GM12891 (cell line): Measurements from ENCODE around the gene SAMHD1.
"Not testable (repeated sequence)": the region's sequence is repeated elsewhere in the genome, so short reads cannot be mapped to it uniquely, and the experiment has no call there.

ENCODE experiments used
- DNase-seq: peaks from one replicate; pipeline ENCODE4 v3.0.0; 2011; ENCODE audit warnings: low spot score; ENCODE audit not compliant: insufficient read length
- FAIRE-seq: peaks from 2 replicates; lab custom pipeline; 2011; peaks lifted over from hg19 to GRCh38; lab: Jason Lieb, UNC
- PAX5 ChIP-seq: IDR thresholded peaks from 2 replicates; pipeline ENCODE4 v1.6.1; 2011; ENCODE audit warnings: low read length, moderate library complexity, mild to moderate bottlenecking; ENCODE audit not compliant: insufficient read depth, severe bottlenecking
- POLR2A ChIP-seq: IDR thresholded peaks from 2 replicates; pipeline ENCODE4 v1.6.1; 2011; ENCODE audit warnings: low read depth, low read length, control low read depth
- POLR2AphosphoS5 ChIP-seq: IDR thresholded peaks from 2 replicates; pipeline ENCODE4 v1.6.1; 2011; ENCODE audit warnings: low read depth, low read length, control low read depth
- POU2F2 ChIP-seq: IDR thresholded peaks from 2 replicates; pipeline ENCODE4 v1.6.1; 2011; ENCODE audit warnings: low read depth, mild to moderate bottlenecking, control low read depth, low read length, moderate library complexity
- SPI1 ChIP-seq: IDR thresholded peaks from 2 replicates; pipeline ENCODE4 v1.6.1; 2011; ENCODE audit warnings: low read depth, low read length, control low read depth
- TAF1 ChIP-seq: IDR thresholded peaks from 2 replicates; pipeline ENCODE4 v1.6.1; 2011; ENCODE audit warnings: low read depth, low read length, control low read depth

The SAMHD1 gene

DNA sequence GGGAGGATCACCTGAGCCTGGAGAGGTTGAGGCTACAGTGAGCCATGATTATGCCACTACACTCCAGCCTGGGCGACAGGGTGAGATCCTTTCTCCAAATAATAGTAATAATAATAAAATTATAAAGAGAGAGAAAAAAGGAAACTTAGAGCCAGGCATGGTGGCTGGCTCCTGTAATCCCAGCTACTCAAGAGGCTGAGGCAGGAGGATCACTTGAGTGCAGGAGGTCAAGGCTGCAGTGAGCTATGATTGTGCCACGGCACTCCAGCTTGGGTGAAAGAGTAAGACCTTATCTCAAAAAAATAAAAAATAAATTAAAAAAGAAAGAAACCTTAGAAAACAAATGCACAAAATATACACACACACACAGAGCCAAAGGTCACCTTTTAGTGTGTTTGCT lies 5.2 kb upstream of the SAMHD1 start:
- DNase-seq (no peak), FAIRE-seq (no peak)
- TF ChIP-seq TAF1 (no peak), PAX5 (no peak), POLR2A (no peak), POU2F2 (no peak), POLR2AphosphoS5 (no peak), SPI1 (no peak)

DNA sequence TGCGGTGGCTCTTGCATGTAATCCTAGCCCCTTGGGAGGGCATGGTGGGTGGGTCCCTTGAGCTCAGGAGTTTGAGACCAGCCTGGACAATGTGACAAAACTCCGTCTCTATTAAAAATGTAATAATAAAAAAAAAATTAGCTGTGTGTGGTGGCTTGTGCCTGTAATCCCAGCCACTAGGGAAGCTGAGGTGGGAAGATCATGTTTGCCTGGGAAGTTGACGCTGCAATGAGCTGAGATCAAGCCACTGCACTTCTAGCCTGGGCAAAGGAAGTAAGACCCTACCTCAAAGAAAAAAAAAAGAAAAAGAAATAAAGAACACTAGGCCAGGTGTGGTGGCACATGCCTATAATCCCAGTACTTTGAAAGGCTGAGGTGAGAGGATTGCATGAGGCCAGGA lies 4.5 kb upstream of the SAMHD1 start:
- DNase-seq (no peak), FAIRE-seq (no peak)
- TF ChIP-seq POLR2AphosphoS5 (no peak), SPI1 (no peak), POLR2A (no peak), POU2F2 (no peak), PAX5 (no peak), TAF1 (no peak)

- FAIRE-seq (no peak), DNase-seq (no peak)
- no peak for TF ChIP-seq POLR2A
- no peak for TF ChIP-seq TAF1
- no peak for TF ChIP-seq SPI1
- no peak for TF ChIP-seq PAX5
- TF ChIP-seq POU2F2: no peak
- TF ChIP-seq POLR2AphosphoS5: no peak
These were observed 651 bp upstream of the SAMHD1 start for GRCh38 chr20:36951979-36952738.

DNA sequence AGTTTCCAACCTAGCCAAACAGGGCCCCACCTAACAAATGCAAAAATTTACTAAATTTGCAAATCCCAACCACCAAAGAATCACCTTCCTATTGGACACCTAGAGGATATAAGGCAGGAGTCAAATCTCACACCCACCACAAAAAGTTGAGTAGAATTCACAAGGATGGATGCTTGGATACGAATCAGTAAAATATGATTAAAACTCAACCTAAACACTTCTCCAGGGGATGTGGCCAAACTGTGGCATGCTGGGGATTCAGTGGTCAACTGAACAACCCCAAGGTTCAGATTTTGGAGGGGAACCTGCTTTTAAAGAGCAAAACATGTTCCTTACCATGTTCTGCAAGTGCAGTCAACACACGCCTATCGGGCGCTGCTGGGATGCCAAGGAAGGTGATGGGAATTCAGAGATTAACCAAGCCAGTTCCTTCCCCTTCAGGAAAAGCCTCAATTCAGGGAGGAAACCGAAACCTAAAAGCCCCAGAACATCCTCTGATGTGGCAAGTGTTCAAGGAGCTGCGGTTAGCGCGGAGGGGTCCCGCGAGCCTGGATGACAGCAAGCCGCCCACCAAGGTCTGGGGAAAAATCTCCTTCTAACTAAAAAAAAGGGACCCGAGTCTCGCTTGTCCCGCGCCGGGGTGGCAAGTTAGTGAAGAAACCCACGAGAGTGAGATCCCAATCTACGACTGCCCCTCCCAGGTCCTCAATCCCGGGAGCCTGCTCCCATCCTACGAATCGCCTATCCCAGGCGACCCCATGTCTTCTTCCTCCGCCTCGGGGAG lies 902 bp downstream of the SAMHD1 start:
- DNase-seq: no peak

DNA sequence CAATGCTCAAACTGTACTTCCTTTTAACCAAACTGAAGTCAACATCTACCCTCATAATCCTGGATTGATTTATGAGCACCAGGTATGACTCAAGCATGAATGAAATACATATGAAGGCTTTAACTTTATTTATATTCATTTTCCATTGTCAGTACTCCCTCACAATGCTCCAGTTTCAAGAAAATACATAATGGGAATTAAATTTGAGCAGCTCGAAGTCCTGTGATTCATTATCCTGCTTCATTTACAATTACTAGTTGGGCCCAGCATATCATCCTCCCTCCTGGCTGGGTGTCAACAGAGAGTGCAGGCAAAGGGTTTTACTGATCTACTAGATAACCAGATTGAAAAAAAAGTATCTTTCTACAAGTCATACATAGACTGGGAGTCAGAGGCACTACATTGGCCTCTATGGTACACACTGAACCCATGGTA lies 10.1 kb downstream of the SAMHD1 start:
- no peak for TF ChIP-seq POU2F2
- TF ChIP-seq TAF1: no peak
- no peak for TF ChIP-seq SPI1
- no peak for TF ChIP-seq POLR2AphosphoS5
- TF ChIP-seq POLR2A: no peak
- TF ChIP-seq PAX5: no peak
- FAIRE-seq: no peak
- no peak for DNase-seq

More for the DNA sequence above, 902 bp downstream of the SAMHD1 start:
- FAIRE-seq: no peak
- TF ChIP-seq TAF1: 0 out of 2 replicates have a peak, but pooled peaks have one; percentile 6
- no peak for TF ChIP-seq POLR2AphosphoS5

DNA sequence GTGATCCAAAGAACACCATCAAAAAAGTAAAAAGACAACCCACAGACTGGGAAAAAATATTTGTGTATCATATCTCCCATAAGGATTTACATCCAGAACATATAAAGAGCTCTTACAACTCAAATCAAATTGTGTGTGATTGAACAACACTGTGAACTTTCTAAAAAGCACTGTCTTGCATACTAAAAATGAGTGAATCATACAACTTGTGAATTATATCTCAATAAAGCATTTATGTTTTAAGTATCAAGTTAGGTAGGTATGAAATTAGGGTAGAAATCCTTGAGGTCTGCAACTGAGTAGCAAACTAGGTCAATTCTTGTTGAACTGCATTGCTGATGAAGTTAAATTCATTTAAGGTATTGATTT lies 14.1 kb downstream of the SAMHD1 start:
- TF ChIP-seq POU2F2 (no peak), SPI1 (no peak), POLR2AphosphoS5 (no peak)
- no peak for DNase-seq
- FAIRE-seq: no peak

GRCh38 chr20:36936761-36937401 lies 14.6 kb downstream of the SAMHD1 start:
- not testable (repeated sequence) for FAIRE-seq, DNase-seq

DNA sequence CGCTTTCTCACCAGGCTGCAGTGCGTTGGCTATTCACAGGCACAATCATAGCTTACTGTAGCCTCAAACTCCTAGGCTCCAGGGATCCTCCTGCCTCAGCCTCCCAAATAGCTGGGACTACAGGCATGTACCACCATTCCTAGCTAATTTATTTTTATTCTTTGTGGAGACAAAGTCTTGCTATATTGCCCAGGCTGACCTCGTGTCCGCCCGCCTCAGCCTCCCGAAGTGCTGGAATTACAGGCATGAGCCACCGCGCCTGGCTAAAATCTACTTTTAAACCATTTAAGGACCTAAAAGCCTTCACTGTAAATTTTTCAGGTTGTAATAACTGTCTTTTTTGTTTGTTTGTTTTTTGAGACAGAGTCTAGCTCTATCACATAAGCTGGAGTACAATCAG lies 15.2 kb downstream of the SAMHD1 start:
- no peak for TF ChIP-seq POU2F2
- FAIRE-seq (no peak), DNase-seq (no peak)

DNA sequence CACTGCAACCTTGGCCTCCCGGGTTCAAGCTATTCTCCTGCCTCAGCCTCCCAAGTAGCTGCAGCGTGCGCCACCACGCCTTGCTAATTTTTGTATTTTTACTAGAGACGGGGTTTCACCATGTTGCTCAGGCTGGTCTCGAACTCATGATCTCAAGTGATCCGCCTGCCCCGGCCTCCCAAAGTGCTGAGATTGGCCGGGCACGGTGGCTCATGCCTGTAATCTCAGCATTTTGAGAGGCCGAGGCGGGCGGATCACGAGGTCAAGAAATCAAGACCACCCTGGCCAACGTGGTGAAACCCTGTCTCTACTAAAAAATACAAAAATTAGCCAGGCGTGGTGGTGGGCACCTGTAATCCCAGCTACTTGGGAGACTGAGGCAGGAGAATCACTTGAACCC lies 17.9 kb downstream of the SAMHD1 start:
- not testable (repeated sequence) for DNase-seq, FAIRE-seq

DNA sequence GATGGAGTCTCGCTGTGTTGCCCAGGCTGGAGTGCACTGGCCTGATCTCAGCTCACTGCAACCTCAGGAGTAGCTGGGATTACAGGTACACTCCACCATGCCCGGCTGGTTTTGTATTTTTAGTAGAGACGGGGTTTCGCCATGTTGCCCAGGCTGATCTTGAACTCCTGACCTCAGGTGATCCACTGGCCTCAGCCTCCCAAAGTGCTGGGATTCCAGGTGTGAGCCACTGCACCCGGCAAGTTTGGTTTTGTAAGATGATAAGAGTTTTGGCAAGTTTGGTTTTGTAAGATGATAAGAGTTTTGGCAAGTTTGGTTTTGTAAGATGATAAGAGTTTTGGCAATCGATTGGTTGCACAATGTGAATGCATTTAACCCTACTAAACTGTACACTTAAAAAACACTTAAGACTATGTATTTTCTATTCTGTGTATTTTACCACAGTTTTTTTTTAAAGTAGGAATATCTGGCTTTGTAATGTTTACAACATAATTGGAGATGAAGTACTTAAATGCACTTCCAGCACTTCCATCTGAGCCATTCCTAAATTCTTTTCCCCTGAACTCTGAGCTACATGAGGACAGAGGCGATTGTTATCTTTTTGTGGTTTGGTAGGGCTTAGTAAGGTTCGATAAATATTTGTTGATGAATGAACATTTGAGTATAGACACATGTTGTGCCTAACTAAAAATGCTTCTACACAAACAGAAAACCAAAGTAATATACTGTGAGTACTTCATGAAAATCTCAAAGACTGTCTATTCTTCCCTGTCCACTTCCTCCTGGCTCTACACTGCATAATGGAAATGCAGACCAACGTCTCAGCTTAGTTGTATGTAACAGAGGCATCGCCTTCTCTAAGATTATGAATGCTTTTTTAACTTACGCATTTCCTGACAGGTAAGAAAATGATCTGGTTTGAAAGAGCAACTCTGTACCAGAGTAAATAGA lies 18.8 kb downstream of the SAMHD1 start:
- FAIRE-seq (no peak), DNase-seq (no peak)
- TF ChIP-seq PAX5: no peak

- not testable (repeated sequence) for DNase-seq, FAIRE-seq
These were observed 19.4 kb downstream of the SAMHD1 start for GRCh38 chr20:36932067-36932466.
